GM18861 (cell line): Measurements from ENCODE around the gene EIF2B1.
"Not testable (repeated sequence)": the region's sequence is repeated elsewhere in the genome, so short reads cannot be mapped to it uniquely, and the experiment has no call there.

Experiments used
- ATAC-seq: cut with Tn5 transposase; IDR thresholded peaks from one replicate; pipeline ENCODE4 v1.9.1; 2021; ENCODE audit not compliant: unreplicated experiment

EIF2B1 gene

DNA sequence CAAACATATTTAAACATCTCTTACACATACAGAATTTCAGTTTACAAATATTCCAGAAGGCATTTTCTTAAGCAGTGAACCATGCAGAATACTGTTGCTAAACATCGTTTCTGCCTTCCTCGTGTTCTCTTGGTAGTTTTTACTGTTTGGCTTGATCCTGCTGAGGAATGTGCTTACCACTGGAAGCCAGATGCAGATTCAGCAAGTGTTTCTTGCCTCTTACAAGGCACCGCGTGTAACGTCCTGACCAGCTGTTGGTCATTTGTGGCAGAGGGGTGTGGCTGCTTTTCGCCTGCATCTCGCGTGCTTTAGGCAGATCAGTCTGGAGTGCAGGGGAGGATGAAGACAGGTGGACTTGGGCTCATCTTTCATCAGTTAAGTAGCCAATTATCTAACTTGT, 12.4 kb downstream of the EIF2B1 start:
- ATAC-seq = no peak

DNA sequence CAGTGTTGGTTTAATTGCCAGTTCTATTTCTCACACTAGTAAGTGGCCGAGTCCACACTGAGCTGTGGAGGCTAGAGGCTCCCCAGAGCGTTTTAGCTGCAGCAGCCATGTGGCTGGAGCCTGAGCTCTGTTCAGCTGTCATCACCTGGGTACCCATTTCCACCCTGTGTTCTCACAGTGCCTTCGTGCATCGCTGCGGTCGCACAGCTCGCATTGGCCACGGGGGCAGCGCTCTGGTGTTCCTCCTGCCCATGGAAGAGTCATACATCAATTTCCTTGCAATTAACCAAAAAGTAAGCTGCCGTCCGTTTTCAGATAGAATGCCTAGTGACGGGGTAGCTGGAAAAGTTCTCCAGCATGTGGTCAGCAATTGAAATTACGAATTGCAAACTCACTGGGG, 15.9 kb downstream of the EIF2B1 start:
- ATAC-seq = no peak

DNA sequence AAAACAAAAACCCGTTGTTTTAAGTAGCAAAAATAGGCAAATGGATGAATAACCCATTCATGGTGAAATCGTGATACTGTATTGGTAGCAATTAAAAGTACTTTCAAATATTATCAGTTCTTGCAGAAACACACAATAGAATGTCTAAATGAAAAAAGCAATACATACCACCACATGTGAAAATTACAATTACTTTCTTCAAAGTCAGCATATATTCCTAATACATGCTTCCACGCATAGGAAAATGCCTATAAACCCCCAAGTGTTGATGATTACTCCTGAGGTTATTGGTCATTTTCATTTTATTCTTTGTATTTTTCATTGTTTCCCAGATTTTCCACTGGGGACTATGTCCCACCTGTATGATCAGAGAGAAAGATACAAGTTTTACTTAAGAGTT, 16.3 kb downstream of the EIF2B1 start:
- no peak for ATAC-seq

DNA sequence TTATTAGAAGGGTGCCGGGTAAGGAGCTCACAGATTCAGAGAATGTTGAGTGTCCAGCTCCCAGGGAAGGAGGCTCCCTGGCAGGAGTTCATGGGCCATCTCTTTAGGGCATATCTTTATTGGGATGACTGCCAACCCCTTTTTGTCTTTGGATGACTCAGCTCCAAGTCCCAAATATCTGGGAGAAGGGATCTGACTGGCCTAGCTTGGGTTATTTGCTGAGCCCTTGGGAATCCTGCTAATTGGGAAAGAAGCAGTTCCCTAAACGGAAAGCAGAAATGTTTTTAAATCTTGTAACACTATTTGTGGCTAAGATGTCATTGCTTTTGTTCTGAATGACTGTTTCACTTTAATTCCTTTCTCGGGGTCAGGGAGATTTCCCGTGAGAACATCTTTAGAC, 19.0 kb downstream of the EIF2B1 start:
- ATAC-seq = no peak

DNA sequence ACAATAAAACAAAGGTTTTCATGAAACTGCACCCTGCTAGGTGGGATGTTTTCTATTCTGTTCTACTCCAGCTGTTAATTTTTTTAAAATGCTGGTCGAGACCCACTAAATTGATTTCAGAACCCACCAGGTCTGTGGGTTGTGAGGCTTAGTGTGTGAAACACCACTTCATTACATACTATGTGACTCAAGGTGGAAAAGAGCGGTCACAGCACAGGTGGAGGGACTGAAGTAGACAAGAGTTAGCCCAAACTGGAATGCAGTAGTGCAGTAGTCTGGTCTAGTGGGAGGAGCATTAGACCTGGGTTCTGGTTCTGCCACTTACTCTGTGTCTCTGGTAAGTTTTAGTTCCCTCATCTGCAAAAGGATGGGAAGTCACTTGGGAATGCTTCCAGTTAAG, 19.4 kb downstream of the EIF2B1 start:
- ATAC-seq = no peak

DNA sequence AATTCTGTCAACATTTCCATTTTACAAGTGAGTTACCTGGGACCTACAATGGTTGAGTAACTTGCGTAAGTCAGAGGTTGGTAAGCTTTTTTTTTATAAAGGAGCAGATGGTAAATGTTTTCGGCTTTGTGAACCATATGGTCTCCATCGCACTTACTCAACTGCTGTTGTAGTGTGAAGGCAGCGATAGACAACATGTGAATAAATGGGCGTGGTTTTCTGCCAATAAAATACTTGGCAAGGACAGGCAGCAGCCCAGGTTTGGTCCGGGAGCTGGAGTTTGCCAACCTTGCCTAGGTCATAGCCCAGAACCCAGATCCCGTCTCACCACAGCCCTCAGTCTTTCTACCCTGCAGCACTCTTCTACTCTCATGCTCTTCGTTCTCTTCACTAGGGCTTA, 25.3 kb downstream of the EIF2B1 start:
- ATAC-seq = no peak

DNA sequence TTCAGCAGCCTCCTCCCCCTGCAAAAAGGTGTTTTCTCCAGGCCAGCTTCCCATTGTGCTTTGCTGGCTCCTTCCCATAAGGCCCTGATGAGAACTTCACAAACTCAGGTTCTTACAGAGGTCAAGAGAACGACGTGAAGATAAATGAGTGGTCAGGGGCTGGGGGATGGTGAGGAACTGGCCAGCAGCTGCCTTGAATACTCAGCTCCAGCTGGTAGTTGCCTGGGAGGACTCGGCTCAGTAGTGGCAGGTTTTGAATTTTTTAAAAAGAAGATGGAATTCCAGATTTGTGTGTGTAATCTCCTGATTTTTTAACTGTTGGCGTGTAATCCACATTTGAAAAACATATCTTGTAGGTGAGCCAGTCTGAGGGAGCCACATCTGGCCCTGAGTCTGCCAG, 25.7 kb downstream of the EIF2B1 start:
- ATAC-seq = no peak

DNA sequence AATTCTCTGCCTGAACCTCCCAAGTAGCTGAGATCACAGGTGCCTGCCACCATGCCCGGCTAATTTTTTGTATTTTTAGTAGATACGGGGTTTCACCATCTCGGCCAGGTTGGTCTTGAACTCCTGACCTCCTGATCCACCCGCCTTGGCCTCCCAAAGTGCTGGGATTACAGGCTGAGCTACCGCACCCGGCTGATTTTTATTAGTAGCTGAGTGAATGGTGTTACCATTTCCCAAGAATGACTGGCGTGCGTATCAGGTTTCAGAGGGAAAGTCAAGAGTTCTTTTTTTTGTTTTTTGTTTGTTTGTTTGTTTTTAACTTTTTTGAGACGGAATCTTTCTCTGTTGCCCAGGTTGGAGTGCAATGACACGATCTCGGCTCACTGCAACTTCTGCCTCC, 30.0 kb downstream of the EIF2B1 start:
- not testable (repeated sequence) for ATAC-seq

DNA sequence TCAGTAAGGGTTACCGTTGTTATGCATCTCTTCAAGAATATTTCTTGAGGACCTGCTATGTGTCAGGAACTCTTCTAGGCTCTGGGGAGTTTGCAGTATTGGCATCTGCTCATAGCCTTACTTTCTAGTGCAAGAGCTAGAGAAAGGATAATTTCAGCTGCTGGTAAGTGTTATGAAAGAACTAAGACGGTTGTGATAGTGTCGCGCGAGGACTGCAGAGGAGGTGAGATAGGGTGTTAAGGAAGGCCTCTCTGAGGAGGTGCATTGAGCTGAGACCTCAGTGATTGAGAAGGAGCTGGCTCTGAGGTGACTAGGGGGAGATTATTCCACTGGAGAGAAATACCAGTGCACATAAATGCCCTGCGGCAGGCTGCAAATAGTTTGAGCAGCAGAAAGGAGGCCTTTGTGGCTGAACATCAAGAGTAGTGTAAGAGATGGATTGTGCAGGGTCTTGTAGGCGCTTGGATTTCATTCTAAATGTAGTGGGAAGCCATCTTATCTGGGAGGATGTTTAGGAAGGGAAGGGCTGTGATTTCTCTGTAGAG, 30.8 kb downstream of the EIF2B1 start:
- ATAC-seq = no peak

DNA sequence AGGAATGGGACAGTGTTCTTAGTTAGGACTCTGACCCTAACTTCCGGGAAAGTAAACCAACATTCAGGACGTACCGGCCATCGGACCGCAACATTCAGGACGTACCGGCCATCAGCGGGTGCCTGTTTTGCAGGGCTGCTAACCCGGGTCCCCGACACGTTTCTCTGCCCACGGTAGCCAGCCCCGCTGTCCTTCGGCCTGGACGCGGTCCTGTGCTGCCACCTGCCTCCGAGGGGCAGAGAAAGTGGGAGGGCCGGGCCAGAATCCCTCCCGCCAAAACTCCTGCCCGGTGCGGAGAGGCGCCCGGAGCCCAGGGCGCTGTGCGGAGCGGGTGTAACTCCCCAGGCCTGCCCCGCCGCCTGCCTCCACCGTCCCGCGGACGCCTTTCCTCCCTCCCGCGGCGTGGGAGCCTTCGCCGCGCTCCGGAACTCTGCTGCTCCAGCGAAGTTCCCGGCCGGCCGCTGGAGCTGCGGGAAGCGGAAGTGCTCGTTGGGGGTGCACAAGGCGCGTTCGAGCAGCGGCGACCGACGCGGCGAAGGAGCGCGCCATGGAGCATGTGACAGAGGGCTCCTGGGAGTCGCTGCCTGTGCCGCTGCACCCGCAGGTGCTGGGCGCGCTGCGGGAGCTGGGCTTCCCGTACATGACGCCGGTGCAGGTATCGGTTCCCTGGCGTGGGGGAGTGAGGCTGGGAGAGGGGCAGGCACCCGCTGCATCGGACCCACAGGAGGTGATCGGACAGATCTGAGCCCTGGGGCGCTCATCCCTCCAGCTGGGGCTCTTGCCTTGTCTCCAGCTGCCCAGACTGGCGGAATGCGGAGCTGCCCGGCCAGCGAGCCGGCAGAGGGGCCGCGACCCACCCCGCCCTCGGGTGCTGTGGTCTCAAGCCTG, 31.6 kb downstream of the EIF2B1 start, which contains the start of gene DDX55:
Gene DDX55 (plus strand): TSS at position 498 of the 888 bp plus-strand sequence. CDS start 50 bp downstream, at position 548.
- peak; percentile 83 for ATAC-seq

DNA sequence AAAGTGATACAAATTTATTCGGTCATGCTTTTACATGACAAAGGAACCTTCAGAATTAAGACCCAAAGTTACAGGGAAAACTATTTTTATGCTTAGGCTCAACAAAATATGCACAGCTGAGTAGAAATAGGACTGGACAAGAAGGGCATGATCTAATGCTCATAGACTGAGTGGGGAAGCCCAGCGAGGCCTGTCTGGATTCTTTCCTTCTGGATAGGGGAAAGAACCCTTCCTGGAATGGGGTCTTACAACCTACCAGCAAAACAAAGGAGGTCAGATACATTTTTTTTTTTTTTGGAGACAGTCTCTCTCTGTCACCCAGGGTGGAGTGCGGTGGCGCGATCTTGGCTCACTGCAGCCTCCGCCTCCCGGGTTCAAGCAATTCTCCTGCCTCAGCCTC, 33.8 kb downstream of the EIF2B1 start:
- no peak for ATAC-seq

DNA sequence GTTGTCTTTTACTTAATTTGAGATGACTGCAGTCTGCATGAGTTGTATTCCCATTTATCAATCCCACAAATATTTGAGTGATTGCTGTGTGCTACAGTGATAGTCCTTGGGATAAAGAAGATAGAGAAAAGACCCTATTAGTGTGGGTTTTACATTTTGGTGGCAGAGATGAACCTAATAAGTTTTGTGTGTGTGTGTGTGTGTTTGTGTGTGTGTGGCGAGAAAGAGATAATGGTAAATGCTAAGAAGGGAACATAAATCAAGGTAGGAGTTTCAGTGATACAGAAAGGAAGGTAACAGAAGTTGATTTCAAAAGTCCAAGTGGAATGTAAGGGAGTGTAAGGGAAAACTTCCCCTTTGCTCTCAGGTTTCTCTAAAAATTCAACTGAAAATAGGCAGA, 34.2 kb downstream of the EIF2B1 start:
- ATAC-seq = no peak

DNA sequence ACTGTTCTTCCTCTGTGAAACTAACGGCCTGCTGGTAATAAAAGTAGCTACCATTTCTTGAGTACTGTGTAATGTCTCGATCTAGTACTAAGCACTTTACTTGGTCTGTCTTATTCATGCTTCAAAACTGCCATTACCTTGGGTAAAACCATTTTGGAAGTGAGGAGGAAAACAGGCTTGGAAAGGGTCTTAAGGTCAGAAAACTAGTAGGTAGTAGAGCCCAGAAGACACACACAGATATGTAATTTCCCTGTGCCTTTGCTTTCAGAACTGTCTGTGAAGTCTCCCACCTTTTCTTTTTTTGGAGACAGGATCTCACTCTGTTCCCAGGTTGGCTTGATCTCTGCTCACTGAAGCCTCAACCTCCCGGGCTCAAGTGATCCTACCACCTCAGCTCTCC, 35.0 kb downstream of the EIF2B1 start:
- no peak for ATAC-seq

DNA sequence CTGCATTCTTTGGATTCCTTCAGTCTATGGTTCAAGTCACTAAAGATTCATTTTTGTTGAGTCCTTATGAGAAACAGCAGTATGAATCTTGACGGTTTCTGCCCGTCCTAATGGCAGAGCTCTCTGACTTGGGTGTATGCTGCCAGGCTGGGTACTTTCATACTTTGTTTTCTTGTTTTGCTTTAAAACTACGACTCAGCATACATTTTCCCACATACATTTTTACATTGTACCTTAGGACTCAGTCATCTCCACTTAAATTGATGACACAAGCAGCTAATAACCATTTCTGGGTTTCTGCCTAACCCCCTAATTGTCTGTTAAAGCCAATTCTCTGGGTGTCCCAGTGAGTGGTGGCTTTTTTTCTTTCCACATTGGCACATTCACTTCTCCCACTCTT, 36.4 kb downstream of the EIF2B1 start:
- no peak for ATAC-seq

DNA sequence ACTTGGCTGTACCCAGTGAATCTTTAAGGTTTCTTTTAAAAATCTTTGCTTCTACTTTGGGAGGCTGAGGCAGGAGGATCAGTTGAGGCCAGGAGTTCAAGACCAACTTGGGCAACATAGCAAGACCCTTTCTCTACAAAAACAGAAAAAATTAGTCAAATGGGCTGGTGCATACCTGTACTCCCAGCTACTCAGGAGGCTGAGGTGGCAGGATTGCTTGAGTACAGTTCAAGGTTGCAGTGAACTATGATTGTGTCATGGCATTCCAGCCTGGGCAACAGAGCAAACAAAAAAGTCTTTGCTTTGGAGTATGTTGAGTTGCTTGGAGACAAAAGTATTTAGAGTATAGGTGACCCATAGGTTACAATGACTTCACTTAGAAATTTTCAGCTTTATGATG, 37.8 kb downstream of the EIF2B1 start:
- ATAC-seq = no peak

DNA sequence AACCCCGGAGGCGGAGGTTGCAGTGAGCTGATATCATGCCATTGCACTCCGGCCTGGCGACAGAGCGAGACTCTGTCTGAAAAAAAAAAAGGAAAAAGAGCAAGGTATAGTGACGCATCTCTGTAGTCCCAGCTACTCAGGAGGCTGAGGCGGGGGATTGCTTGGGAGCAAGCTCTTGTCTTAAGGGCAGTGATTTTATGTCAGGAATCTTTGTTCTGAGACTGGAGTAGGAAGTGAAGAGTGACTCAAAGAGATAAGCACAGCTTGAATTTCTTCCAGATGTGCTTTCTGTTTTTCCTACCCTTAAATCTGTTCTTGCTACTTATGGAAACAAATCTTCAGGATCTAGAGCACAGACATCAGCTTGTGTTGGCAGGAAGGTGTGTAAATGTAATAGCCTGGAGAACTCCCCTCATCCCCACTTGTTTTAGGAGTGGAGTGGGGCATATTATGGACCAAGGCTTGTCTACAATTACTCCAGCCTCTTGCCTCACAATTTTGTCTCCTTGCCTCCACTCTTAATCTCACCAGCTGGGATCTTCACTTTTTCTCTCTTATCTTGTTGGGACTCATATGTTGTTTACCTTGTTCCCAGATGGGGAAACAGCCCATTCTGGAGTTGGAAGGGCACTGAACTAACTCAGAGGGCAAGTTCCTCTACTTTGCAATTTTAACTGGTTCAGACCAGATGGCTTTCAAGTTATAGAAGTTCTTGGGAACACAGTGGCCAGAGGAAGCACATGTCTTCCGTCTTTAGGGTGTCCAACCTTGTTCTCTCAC, 41.6 kb downstream of the EIF2B1 start:
- ATAC-seq = no peak

DNA sequence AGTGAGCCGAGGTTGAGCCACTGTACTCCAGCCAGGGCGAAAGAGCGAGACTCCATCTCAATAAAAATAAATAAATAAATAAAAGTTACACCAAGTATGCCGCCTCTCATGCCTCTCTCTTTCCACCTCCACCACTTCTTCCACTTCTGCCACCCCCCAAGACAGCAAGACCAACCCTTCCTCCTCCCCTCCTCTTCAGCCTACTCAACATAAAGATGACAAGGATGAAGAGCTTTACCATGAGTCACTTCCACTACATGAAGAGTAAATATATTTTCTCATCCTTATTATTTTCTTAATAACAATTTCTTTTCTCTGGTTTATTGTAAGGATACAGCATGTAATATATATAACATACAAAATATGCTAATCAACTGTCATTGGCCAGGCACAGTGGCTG, 52.7 kb downstream of the EIF2B1 start:
- ATAC-seq = no peak

DNA sequence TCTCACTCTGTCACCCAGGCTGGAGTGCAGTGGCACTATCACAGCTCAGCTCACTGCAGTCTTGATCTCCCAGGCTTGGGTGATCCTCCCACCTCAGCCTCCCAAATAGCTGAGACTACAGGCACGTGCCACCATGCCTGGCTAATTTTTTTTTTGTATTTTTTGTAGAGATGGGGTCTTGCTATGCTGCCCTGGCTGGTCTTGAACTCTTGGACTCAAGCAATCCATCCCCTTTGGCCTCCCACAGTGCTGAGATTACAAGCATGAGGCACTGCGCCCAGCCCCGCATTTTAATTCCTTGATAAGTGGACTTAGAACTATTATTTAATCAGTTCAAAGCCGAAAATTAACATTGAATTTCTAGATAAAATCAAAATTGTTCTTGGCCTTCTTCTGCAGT, 54.7 kb downstream of the EIF2B1 start:
- ATAC-seq = not testable (repeated sequence)

DNA sequence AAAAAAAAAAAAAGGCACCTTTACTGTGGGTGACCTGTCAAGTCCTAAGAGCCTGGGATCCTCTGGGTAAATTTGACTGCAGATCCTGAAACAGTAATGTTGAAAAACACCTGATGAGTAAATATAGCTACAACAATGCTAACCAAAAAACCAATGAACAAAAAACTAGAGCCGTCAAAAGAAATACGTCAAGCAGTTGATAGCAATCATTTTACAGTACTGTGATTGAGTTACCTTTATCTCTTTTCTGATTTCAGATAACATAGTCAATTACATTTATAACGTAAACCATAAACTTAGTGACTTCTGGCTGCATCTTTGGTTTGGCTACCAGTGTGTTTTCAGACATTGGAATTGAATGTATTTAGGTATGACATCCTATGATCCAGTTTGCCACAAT, 55.2 kb downstream of the EIF2B1 start:
- no peak for ATAC-seq

DNA sequence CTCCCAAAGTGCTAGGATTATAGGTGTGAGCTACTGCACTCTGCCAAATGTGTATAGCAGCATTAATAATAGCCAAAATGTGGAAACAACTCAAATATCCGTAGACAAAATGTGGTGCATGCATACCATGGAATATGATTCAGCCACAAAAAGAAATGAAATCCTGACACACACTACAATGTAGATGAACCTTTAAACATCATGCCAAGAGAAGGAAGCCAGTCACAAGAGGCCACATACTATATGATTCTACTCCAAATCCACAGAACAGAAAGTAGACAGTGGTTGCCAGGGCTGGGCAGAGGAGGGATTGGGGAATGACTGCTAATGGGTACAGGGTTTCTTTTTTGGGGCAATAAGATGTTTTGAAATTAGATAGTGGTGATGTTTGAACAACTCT, 56.9 kb downstream of the EIF2B1 start:
- no peak for ATAC-seq

DNA sequence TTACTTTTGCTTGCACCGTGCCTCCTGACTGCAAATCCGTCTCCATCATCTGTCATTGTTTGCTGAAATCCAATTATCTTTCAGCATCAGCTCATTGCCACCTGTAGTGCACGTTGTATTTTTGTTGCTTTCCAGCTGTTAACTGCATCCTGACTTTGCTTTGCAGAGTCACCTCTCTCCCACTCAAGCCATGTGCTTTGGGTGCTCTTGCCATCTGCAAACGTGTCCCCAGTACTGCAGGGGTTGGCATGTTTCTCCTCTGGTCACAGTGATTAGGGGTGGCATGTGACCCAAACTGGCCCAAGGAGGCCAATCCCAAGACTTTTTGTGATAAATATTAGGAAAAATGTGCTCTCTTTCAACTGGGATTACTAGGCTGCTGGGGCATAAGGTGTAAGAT, 59.6 kb downstream of the EIF2B1 start:
- ATAC-seq = no peak

DNA sequence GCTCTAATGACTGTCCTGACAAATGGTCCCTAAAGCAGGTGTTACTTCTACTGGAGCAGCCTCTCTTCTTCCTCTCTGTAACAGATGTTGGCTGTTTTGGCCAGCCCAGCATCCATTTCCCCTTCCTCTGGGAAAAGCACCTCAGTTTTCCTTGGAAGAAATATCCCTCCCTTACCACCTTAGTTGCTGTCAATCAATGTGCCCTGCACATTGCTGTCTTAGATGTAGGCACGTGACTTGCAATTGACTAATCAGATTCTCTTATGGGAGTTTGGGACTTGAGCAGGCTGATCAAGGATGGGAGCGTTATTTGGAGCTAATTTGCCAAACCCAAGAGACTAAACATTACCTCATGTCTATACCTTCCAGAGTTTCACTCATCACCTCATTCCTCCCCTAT, 61.1 kb downstream of the EIF2B1 start:
- ATAC-seq = no peak
